Fibroblast of pulmonary artery (primary cell): Measurements from ENCODE around the gene TRIP6.

Experiments used
- DNase-seq: peaks from one replicate; pipeline ENCODE4 v3.0.0-alpha.2; 2010; ENCODE audit warnings: low read depth
- H3K4me3 ChIP-seq: replicated peaks from 2 replicates; pipeline ENCODE4 v1.5.1; 2011; ENCODE audit warnings: low read depth, mild to moderate bottlenecking, control low read depth, low read length, moderate library complexity
- CTCF ChIP-seq: IDR thresholded peaks from 2 replicates; pipeline ENCODE4 v1.5.1; 2011; ENCODE audit warnings: mild to moderate bottlenecking, control low read depth, low read length, inconsistent platforms; ENCODE audit errors: missing control alignments

The TRIP6 gene

GRCh38 chr7:100856871-100857282 is 10.3 kb upstream of the TRIP6 start:
- H3K4me3 ChIP-seq, result no peak overlapping the region
- DNase-seq, result no peak
- TF ChIP-seq CTCF, result no peak

- DNase-seq, result no peak
- TF ChIP-seq CTCF, result no peak
- H3K4me3 ChIP-seq, result no peak overlapping the region
Measured at GRCh38 chr7:100859856-100860255, 7.3 kb upstream of the TRIP6 start.

- no peak for DNase-seq
- no peak for TF ChIP-seq CTCF
- H3K4me3 ChIP-seq, result no peak overlapping the region
Measured at GRCh38 chr7:100860702-100861615, 6.2 kb upstream of the TRIP6 start.

- H3K4me3 ChIP-seq, result no peak overlapping the region
- no peak for TF ChIP-seq CTCF
Measured at GRCh38 chr7:100861616-100861985, 5.6 kb upstream of the TRIP6 start.

GRCh38 chr7:100863406-100863950 is 3.7 kb upstream of the TRIP6 start:
- H3K4me3 ChIP-seq, result no peak overlapping the region
- TF ChIP-seq CTCF, result no peak
- DNase-seq, result no peak

More at GRCh38 chr7:100861616-100861985, 5.6 kb upstream of the TRIP6 start:
- no peak for DNase-seq

- no peak for TF ChIP-seq CTCF
- DNase-seq, result no peak
- H3K4me3 ChIP-seq, result no peak overlapping the region
Measured at GRCh38 chr7:100864263-100864845, 2.8 kb upstream of the TRIP6 start.
